ENCODE measurements around the gene RPL14. TPM values are rescaled to one million over a fixed set of nuclear protein-coding genes. Genes with fewer than 3 reads are reported as not detected.

RPL14 gene
- polyA plus RNA-seq, 3 donors = 316 to 377 (median 348) TPM

GRCh38 chr3:40414270-40414669 lies 42.9 kb upstream of the RPL14 start:
- Mint-ChIP-seq H3K27me3 (ENCODE audit: low read depth in 3 of 3) (peaks cover 2 to 12% (median 4%) of the 10 kb centered on the region in 3 donors), H3K9me3 (peaks cover 0 to 5% (median 0%) of the 10 kb centered on the region in 7 donors), H3K4me1 (no peaks in the 10 kb centered on the region), H3K36me3 (no peaks in the 10 kb centered on the region), H3K4me3 (no peak overlapping the region), H3K27ac (no peak overlapping the region)
- H3K9me3 ChIP-seq (replicated peaks in 1 of 2; ENCODE audit: control insufficient read depth in 1 of 2, insufficient read depth in 1 of 2, low read length in 2 of 2) = no peaks in the 10 kb centered on the region
- peaks cover 0 to 4% of the 10 kb centered on the region in 2 donors for H3K27me3 ChIP-seq (ENCODE audit: control insufficient read depth in 2 of 2, insufficient read depth in 2 of 2, low read length in 2 of 2)
- no peak for DNase-seq
- intact Hi-C loops (cut with micrococcal nuclease) = no loop called here
- WGBS (ENCODE audit: insufficient coverage) = no CpG with 5 or more reads among the region's 1 CpG
- no peak overlapping the region for H3K4me3 ChIP-seq (replicated peaks in 1 of 3; ENCODE audit: low read depth in 2 of 3, low read length in 3 of 3)
- no peak overlapping the region for H2AFZ ChIP-seq (ENCODE audit: insufficient read depth, low read depth, low read length, poor library complexity, severe bottlenecking)
- H3K79me2 ChIP-seq (ENCODE audit: insufficient read depth, low read length) = no peaks in the 10 kb centered on the region
- H3K4me2 ChIP-seq (replicated peaks; ENCODE audit: extremely low read depth, low read length, poor library complexity, severe bottlenecking) = no peak overlapping the region
- H3K9ac ChIP-seq (ENCODE audit: insufficient read depth, low read length, poor library complexity, severe bottlenecking) = no peak overlapping the region
- TF ChIP-seq, protein P1, sequence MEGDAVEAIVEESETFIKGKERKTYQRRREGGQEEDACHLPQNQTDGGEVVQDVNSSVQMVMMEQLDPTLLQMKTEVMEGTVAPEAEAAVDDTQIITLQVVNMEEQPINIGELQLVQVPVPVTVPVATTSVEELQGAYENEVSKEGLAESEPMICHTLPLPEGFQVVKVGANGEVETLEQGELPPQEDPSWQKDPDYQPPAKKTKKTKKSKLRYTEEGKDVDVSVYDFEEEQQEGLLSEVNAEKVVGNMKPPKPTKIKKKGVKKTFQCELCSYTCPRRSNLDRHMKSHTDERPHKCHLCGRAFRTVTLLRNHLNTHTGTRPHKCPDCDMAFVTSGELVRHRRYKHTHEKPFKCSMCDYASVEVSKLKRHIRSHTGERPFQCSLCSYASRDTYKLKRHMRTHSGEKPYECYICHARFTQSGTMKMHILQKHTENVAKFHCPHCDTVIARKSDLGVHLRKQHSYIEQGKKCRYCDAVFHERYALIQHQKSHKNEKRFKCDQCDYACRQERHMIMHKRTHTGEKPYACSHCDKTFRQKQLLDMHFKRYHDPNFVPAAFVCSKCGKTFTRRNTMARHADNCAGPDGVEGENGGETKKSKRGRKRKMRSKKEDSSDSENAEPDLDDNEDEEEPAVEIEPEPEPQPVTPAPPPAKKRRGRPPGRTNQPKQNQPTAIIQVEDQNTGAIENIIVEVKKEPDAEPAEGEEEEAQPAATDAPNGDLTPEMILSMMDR (IDR thresholded peaks at IDR 0.05) = no peak
- H3K36me3 ChIP-seq (replicated peaks in 1 of 2; ENCODE audit: control insufficient read depth in 1 of 2, insufficient read depth in 2 of 2, low read length in 2 of 2) = no peaks in the 10 kb centered on the region
- no peaks in the 10 kb centered on the region for H4K20me1 ChIP-seq (ENCODE audit: insufficient read depth, low read length)
- H3K4me1 ChIP-seq (ENCODE audit: control insufficient read depth in 1 of 2, insufficient read depth in 2 of 2, low read length in 2 of 2) = no peaks in the 10 kb centered on the region
- no peak overlapping the region for H3K27ac ChIP-seq (ENCODE audit: low read depth in 1 of 2, low read length in 2 of 2)

GRCh38 chr3:40417845-40418543 lies 39.1 kb upstream of the RPL14 start:
- Mint-ChIP-seq H3K4me1 (no peaks in the 10 kb centered on the region), H3K36me3 (peaks cover 0 to 2% of the 10 kb centered on the region in 2 donors), H3K9me3 (peaks cover 0 to 5% (median 0%) of the 10 kb centered on the region in 7 donors), H3K27me3 (ENCODE audit: low read depth in 3 of 3) (peaks cover 2 to 10% (median 4%) of the 10 kb centered on the region in 3 donors), H3K4me3 (no peak overlapping the region), H3K27ac (no peak overlapping the region)
- H3K9ac ChIP-seq (ENCODE audit: insufficient read depth, low read length, poor library complexity, severe bottlenecking) = no peak overlapping the region
- no peak overlapping the region for H2AFZ ChIP-seq (ENCODE audit: insufficient read depth, low read depth, low read length, poor library complexity, severe bottlenecking)
- no peaks in the 10 kb centered on the region for H3K36me3 ChIP-seq (replicated peaks in 1 of 2; ENCODE audit: control insufficient read depth in 1 of 2, insufficient read depth in 2 of 2, low read length in 2 of 2)
- H3K4me3 ChIP-seq (replicated peaks in 1 of 3; ENCODE audit: low read depth in 2 of 3, low read length in 3 of 3) = no peak overlapping the region
- H3K79me2 ChIP-seq (ENCODE audit: insufficient read depth, low read length) = no peaks in the 10 kb centered on the region
- no peak for DNase-seq
- no peak overlapping the region for H3K4me2 ChIP-seq (replicated peaks; ENCODE audit: extremely low read depth, low read length, poor library complexity, severe bottlenecking)
- H3K27ac ChIP-seq (ENCODE audit: low read depth in 1 of 2, low read length in 2 of 2) = no peak overlapping the region
- H4K20me1 ChIP-seq (ENCODE audit: insufficient read depth, low read length) = no peaks in the 10 kb centered on the region
- intact Hi-C loops (cut with micrococcal nuclease) = no loop called here
- H3K9me3 ChIP-seq (replicated peaks in 1 of 2; ENCODE audit: control insufficient read depth in 1 of 2, insufficient read depth in 1 of 2, low read length in 2 of 2) = no peaks in the 10 kb centered on the region
- no peaks in the 10 kb centered on the region for H3K4me1 ChIP-seq (ENCODE audit: control insufficient read depth in 1 of 2, insufficient read depth in 2 of 2, low read length in 2 of 2)
- no CpG with 5 or more reads among the region's 2 CpGs for WGBS (ENCODE audit: insufficient coverage)
- H3K27me3 ChIP-seq (ENCODE audit: control insufficient read depth in 2 of 2, insufficient read depth in 2 of 2, low read length in 2 of 2) = peaks cover 0 to 4% of the 10 kb centered on the region in 2 donors
- TF ChIP-seq, protein P1 (IDR thresholded peaks at IDR 0.05) = no peak
